ENCODE measurements around the gene ARHGAP27. TPM values are rescaled to one million over a fixed set of nuclear protein-coding genes. Genes with fewer than 3 reads are reported as not detected.
A peak's percentile ranks its signal among the peaks of the same experiment; 100 is the strongest.

Gene ARHGAP27
- total RNA-seq, 1 donor from 2014 or later, result 73.8 TPM

GRCh38 chr17:45388604-45389325 lies 43.9 kb downstream of the ARHGAP27 start:
- Histone ChIP-seq H3K9me3 (no peaks in the 10 kb centered on the region), H3K4me3 (no peak overlapping the region), H3K4me1 (peaks cover 5% of the 10 kb centered on the region), H3K27ac (no peak overlapping the region), H3K27me3 (no peaks in the 10 kb centered on the region), H3K36me3 (peaks cover under 1% of the 10 kb centered on the region)
- intact Hi-C loops (cut with DNase I), result loop anchor here (5.0 kb wide), 2 partner anchors 116 to 166 kb away; partner anchors contain the start of gene FMNL1
- DNase-seq, result no peak
- TF ChIP-seq CTCF (IDR thresholded peaks at IDR 0.05), result no peak
- no peak for ATAC-seq

DNA sequence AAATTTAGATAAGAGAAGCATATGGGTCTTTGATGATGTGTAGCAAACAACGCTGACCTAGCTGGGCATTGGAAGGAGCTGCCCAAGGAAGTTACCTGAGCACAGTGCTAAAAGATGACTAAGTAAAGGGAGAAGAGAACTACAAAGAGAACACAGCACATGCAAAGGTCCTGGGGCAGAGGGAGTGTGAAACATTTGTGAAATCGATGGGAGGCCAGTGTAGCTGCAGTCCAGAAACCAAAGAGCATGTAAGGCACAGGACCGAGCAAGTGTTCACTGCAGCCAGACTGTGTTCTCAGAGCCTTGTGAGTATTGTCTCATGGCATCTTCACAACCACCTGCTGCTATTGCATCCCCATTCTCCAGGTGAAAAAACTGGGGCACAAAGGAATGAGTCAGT lies 44.9 kb downstream of the ARHGAP27 start:
- Histone ChIP-seq H3K27me3 (no peaks in the 10 kb centered on the region), H3K36me3 (no peaks in the 10 kb centered on the region), H3K9me3 (no peaks in the 10 kb centered on the region), H3K27ac (no peak overlapping the region), H3K4me1 (peaks cover 5% of the 10 kb centered on the region), H3K4me3 (no peak overlapping the region)
- no peak for TF ChIP-seq CTCF (IDR thresholded peaks at IDR 0.05)
- DNase-seq, result no peak
- intact Hi-C loops (cut with DNase I), result loop anchor here (5.0 kb wide), 2 partner anchors 115 to 165 kb away; partner anchors contain the start of gene FMNL1
- ATAC-seq, result no peak

GRCh38 chr17:45386178-45386577 lies 46.5 kb downstream of the ARHGAP27 start:
- peaks cover 5% of the 10 kb centered on the region for H3K4me1 ChIP-seq
- H3K27me3 ChIP-seq, result no peaks in the 10 kb centered on the region
- ATAC-seq (no peak), DNase-seq (no peak)
- no peaks in the 10 kb centered on the region for H3K9me3 ChIP-seq
- intact Hi-C loops (cut with DNase I), result loop anchor here (5.0 kb wide), 2 partner anchors 114 to 164 kb away; partner anchors contain the start of gene FMNL1
- H3K27ac ChIP-seq, result no peak overlapping the region
- no peak overlapping the region for H3K4me3 ChIP-seq
- no peaks in the 10 kb centered on the region for H3K36me3 ChIP-seq
- TF ChIP-seq CTCF (IDR thresholded peaks at IDR 0.05), result no peak

DNA sequence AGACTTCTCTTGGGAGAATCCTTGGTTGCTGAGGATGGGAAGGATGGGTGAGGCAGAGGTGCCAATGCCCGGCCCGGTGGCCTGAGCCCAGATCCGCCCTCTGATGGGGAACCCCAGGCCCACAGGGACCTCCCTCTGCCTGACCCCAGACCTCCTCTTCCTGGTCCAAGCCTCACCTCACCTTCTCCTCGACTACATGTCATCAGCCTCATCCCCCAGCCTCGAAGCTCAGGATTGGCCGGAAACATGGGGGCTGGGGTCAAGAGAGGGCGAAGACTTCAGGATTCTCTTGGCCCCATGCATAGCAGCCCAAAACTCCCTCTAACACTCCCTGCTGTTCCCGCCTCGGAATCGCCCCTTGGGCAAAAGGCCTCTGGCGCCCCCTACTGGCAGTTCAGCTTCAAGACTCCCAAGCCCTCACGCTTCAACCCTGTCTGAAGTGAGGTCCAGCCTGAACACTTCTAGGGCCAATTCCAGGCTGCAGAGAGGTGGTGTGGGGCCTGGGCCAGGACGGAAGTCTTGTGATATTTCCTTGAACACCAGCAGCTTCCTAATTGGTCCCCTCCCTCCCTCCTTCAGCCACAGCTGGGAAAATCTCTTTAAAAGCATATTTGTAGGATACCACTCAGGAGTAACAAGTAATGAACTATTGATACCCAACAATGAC lies 47.2 kb downstream of the ARHGAP27 start:
- H3K27me3 ChIP-seq, result no peaks in the 10 kb centered on the region
- no peak overlapping the region for H3K4me3 ChIP-seq
- H3K4me1 ChIP-seq, result peaks cover 5% of the 10 kb centered on the region
- H3K27ac ChIP-seq, result no peak overlapping the region
- ATAC-seq, result peak; percentile 97
- peak; percentile 94 for DNase-seq
- H3K9me3 ChIP-seq, result no peaks in the 10 kb centered on the region
- intact Hi-C loops (cut with DNase I), result loop anchor here (5.0 kb wide), 2 partner anchors 113 to 163 kb away; partner anchors contain the start of gene FMNL1
- no peaks in the 10 kb centered on the region for H3K36me3 ChIP-seq
- TF ChIP-seq CTCF (IDR thresholded peaks at IDR 0.05), result peak; percentile 98

- H3K27ac ChIP-seq, result no peak overlapping the region
Measured at GRCh38 chr17:45384789-45385262, 47.8 kb downstream of the ARHGAP27 start.

More at GRCh38 chr17:45384789-45385262, 47.8 kb downstream of the ARHGAP27 start:
- H3K36me3 ChIP-seq, result no peaks in the 10 kb centered on the region
- H3K9me3 ChIP-seq, result no peaks in the 10 kb centered on the region
- ATAC-seq (peak; percentile 1), DNase-seq (no peak)
- H3K4me1 ChIP-seq, result peaks cover 5% of the 10 kb centered on the region
- intact Hi-C loops (cut with DNase I), result loop anchor here (5.0 kb wide), 2 partner anchors 113 to 163 kb away; partner anchors contain the start of gene FMNL1
- no peaks in the 10 kb centered on the region for H3K27me3 ChIP-seq
- no peak overlapping the region for H3K4me3 ChIP-seq
- TF ChIP-seq CTCF (IDR thresholded peaks at IDR 0.05), result no peak
